Common myeloid progenitor, CD34-positive (primary cell): Measurements from ENCODE around the gene NKX2-8.
A peak's percentile ranks its signal among the peaks of the same experiment; 100 is the strongest.

Experiments used
- CTCF ChIA-PET: fragments of 350-600 bp; sonication (Branson Sonifier 250); formaldehyde crosslinking; loops from one replicate; lab custom pipeline; 2021; ENCODE audit warnings: antibody characterized with exemption; lab: Charles Lee
- POLR2A ChIA-PET: fragments of 350-600 bp; sonication (Branson Sonifier 250); formaldehyde crosslinking; loops from one replicate; lab custom pipeline; 2021; ENCODE audit warnings: antibody characterized with exemption; lab: Charles Lee
- DNase-seq, 3 donors: peaks; one replicate each; pipeline versions ENCODE4 v3.0.0 to v3.0.0-alpha.2; 2013
- H3K27ac ChIP-seq, 2 experiments: 1 replicate in 1 of 2; 2 replicates in 1 of 2; pipeline ENCODE4 v1.7.0; 2013; ENCODE audit warnings: inconsistent platforms in 2 of 2, low read length in 2 of 2, mild to moderate bottlenecking in 2 of 2, low read depth in 1 of 2, moderate library complexity in 1 of 2; ENCODE audit not compliant: severe bottlenecking in 2 of 2, insufficient read depth in 1 of 2, poor library complexity in 1 of 2
- H3K27me3 ChIP-seq, 5 experiments: replicated peaks in 2 of 5; 1 replicate in 3 of 5; 2 replicates in 2 of 5; pipeline versions ENCODE4 v1.6.1 to v1.7.0; 2013; ENCODE audit warnings: low read length in 4 of 5, mild to moderate bottlenecking in 2 of 5, moderate library complexity in 2 of 5, inconsistent platforms in 1 of 5; ENCODE audit not compliant: insufficient read depth in 5 of 5, control insufficient read depth in 4 of 5
- H3K36me3 ChIP-seq, 4 experiments: 1 replicate in 2 of 4; 2 replicates in 2 of 4; pipeline versions ENCODE4 v1.6.1 to v1.7.0; 2013; ENCODE audit warnings: low read length in 3 of 4, control low read depth in 1 of 4, mild to moderate bottlenecking in 1 of 4; ENCODE audit not compliant: control insufficient read depth in 4 of 4, insufficient read depth in 4 of 4
- H3K4me1 ChIP-seq, 4 experiments: 1 replicate in 3 of 4; 2 replicates in 1 of 4; pipeline versions ENCODE4 v1.6.1 to v1.7.1; 2013; ENCODE audit warnings: low read length in 3 of 4, mild to moderate bottlenecking in 3 of 4, control low read depth in 1 of 4, inconsistent platforms in 1 of 4, moderate library complexity in 1 of 4; ENCODE audit not compliant: control insufficient read depth in 4 of 4, insufficient read depth in 4 of 4; ENCODE audit errors: control extremely low read depth in 1 of 4
- H3K4me3 ChIP-seq, 7 experiments: 1 replicate in 4 of 7; 2 replicates in 3 of 7; pipeline versions ENCODE4 v1.5.1 to v1.7.0; 2013; ENCODE audit warnings: mild to moderate bottlenecking in 7 of 7, low read length in 6 of 7, moderate library complexity in 6 of 7, inconsistent platforms in 2 of 7, low read depth in 2 of 7, control low read depth in 1 of 7; ENCODE audit not compliant: insufficient read depth in 4 of 7, control insufficient read depth in 1 of 7; ENCODE audit errors: extremely low read depth in 1 of 7
- H3K9me3 ChIP-seq, 5 experiments: 1 replicate in 4 of 5; 2 replicates in 1 of 5; pipeline versions ENCODE4 v1.6.1 to v1.7.1; 2013; ENCODE audit warnings: low read length in 4 of 5, mild to moderate bottlenecking in 2 of 5, inconsistent platforms in 1 of 5, low read depth in 1 of 5, moderate library complexity in 1 of 5; ENCODE audit not compliant: control insufficient read depth in 4 of 5, insufficient read depth in 2 of 5; ENCODE audit errors: control extremely low read depth in 1 of 5
- WGBS: methylation state at CpG from one replicate; pipeline ENCODE4 v1.1.5; 2013; ENCODE audit not compliant: insufficient coverage; 5-methylcytosine and 5-hydroxymethylcytosine counted together

Gene NKX2-8

GRCh38 chr14:36580141-36580855, 2.1 kb downstream of the NKX2-8 start:
- DNase-seq, result no peak
- ChIA-PET CTCF (no interaction called here), POLR2A (interaction anchor here (0.6 kb wide), 1 partner anchor 26 kb away, joined by 3 read pairs; no protein-coding TSS in a partner anchor)
- no peak overlapping the region for H3K27ac ChIP-seq
- peaks cover 9 to 98% (median 45%) of the 10 kb centered on the region in 5 experiments for H3K27me3 ChIP-seq
- peak overlapping the region in 3 of 7 experiments; percentile 60 to 69 (median 65) for H3K4me3 ChIP-seq
- peaks cover 0 to 17% (median 12%) of the 10 kb centered on the region in 4 experiments for H3K4me1 ChIP-seq
- no peaks in the 10 kb centered on the region for H3K36me3 ChIP-seq
- WGBS, result 3% methylated on average over 21 of the region's 51 CpGs
- peaks cover 0 to 2% (median 0%) of the 10 kb centered on the region in 5 experiments for H3K9me3 ChIP-seq

GRCh38 chr14:36579573-36580140, 2.8 kb downstream of the NKX2-8 start:
- DNase-seq, result no peak
- H3K36me3 ChIP-seq, result no peaks in the 10 kb centered on the region
- 8% methylated on average over 21 of the region's 22 CpGs for WGBS
- H3K9me3 ChIP-seq, result no peaks in the 10 kb centered on the region
- CTCF ChIA-PET, result no interaction called here
- peaks cover 0 to 17% (median 12%) of the 10 kb centered on the region in 4 experiments for H3K4me1 ChIP-seq
- H3K4me3 ChIP-seq, result no peak overlapping the region
- no peak overlapping the region for H3K27ac ChIP-seq
- POLR2A ChIA-PET, result interaction anchor here (0.6 kb wide), 1 partner anchor 26 kb away, joined by 3 read pairs; no protein-coding TSS in a partner anchor
- peaks cover 6 to 98% (median 43%) of the 10 kb centered on the region in 5 experiments for H3K27me3 ChIP-seq

- Histone ChIP-seq H3K9me3 (no peaks in the 10 kb centered on the region), H3K36me3 (no peaks in the 10 kb centered on the region), H3K27me3 (peaks cover 9 to 98% (median 43%) of the 10 kb centered on the region in 5 experiments), H3K27ac (no peak overlapping the region), H3K4me3 (no peak overlapping the region), H3K4me1 (peaks cover 0 to 17% (median 12%) of the 10 kb centered on the region in 4 experiments)
- ChIA-PET POLR2A (no interaction called here), CTCF (no interaction called here)
- 15% methylated on average over 3 of the region's 4 CpGs for WGBS
- DNase-seq, result no peak
Measured at GRCh38 chr14:36579001-36579555, 3.3 kb downstream of the NKX2-8 start.

- ChIA-PET POLR2A (no interaction called here), CTCF (no interaction called here)
- Histone ChIP-seq H3K36me3 (no peaks in the 10 kb centered on the region), H3K4me1 (no peaks in the 10 kb centered on the region), H3K4me3 (no peak overlapping the region), H3K9me3 (no peaks in the 10 kb centered on the region), H3K27me3 (peaks cover 7 to 57% (median 25%) of the 10 kb centered on the region in 5 experiments), H3K27ac (no peak overlapping the region)
- WGBS, result no CpG with 5 or more reads among the region's 2 CpGs
- no peak for DNase-seq
Measured at GRCh38 chr14:36570065-36570464, 12.3 kb downstream of the NKX2-8 start.

- Histone ChIP-seq H3K9me3 (no peaks in the 10 kb centered on the region), H3K36me3 (no peaks in the 10 kb centered on the region), H3K27me3 (peaks cover 3 to 43% (median 14%) of the 10 kb centered on the region in 5 experiments), H3K4me3 (no peak overlapping the region), H3K27ac (no peak overlapping the region), H3K4me1 (no peaks in the 10 kb centered on the region)
- 74% methylated on average over 4 of the region's 9 CpGs for WGBS
- POLR2A ChIA-PET, result no interaction called here
- peak; percentile 12 to 43 (median 36) for DNase-seq
- CTCF ChIA-PET, result interaction anchor here (0.8 to 2.5 kb wide), 8 partner anchors 11 to 98 kb away, joined by 3 to 11 read pairs (median 6); no protein-coding TSS in a partner anchor
Measured at GRCh38 chr14:36556811-36557433, 25.5 kb downstream of the NKX2-8 start.

- no peak for DNase-seq
- Histone ChIP-seq H3K4me1 (no peaks in the 10 kb centered on the region), H3K36me3 (no peaks in the 10 kb centered on the region), H3K27ac (no peak overlapping the region), H3K9me3 (no peaks in the 10 kb centered on the region), H3K27me3 (peaks cover 4 to 38% (median 8%) of the 10 kb centered on the region in 5 experiments), H3K4me3 (no peak overlapping the region)
- ChIA-PET POLR2A (no interaction called here), CTCF (interaction anchor here (0.8 to 2.4 kb wide), 11 partner anchors 11 to 594 kb away, joined by 3 to 11 read pairs (median 5); no protein-coding TSS in a partner anchor)
- 89% methylated on average over 6 of the region's 6 CpGs for WGBS
Measured at GRCh38 chr14:36555998-36556743, 26.2 kb downstream of the NKX2-8 start.
